PC-3 (cell line): ENCODE measurements around the gene ZNF584. TPM values are rescaled to one million over a fixed set of nuclear protein-coding genes. Genes with fewer than 3 reads are reported as not detected.

Experiments
- ATAC-seq: fragments of 200-7000 bp; cut with Tn5 transposase; 2 replicates; pipeline ENCODE4 v1.9.1; 2020; ENCODE audit warnings: mild to moderate bottlenecking, moderate library complexity
- BruUV-seq: library from RNA; stranded (reverse); fragments of 400-500 nt; replicated peaks from 2 replicates; lab custom pipeline; 2021; lab: Mats Ljungman, UMichigan
- CTCF ChIA-PET: fragments of 300-600 bp; sonication (Branson Sonifier 250); formaldehyde crosslinking; loops from one replicate; lab custom pipeline; 2022; ENCODE audit warnings: antibody characterized with exemption; lab: Charles Lee
- POLR2A ChIA-PET: fragments of 300-600 bp; sonication (Branson Sonifier 250); formaldehyde crosslinking; loops from one replicate; lab custom pipeline; 2022; ENCODE audit warnings: antibody characterized with exemption; ENCODE audit not compliant: unreplicated experiment; lab: Charles Lee
- DNase-seq: peaks from one replicate; pipeline ENCODE4 v3.0.0-alpha.2; 2015
- H2AFZ ChIP-seq: fragments of 300-600 bp; sonication (generic); 2 replicates; pipeline ENCODE4 v1.6.0; 2016; ENCODE audit warnings: antibody characterized with exemption, low read length
- H3F3A ChIP-seq: fragments of 300-600 bp; sonication (generic); one replicate; pipeline ENCODE4 v1.6.0; 2017; ENCODE audit warnings: antibody characterized with exemption, low read length, control low read depth, mild to moderate bottlenecking; ENCODE audit not compliant: unreplicated experiment
- H3K27ac ChIP-seq: fragments of 300-600 bp; sonication (generic); 2 replicates; pipeline ENCODE4 v1.5.1; 2016; ENCODE audit warnings: mild to moderate bottlenecking, low read length
- H3K27me3 ChIP-seq: fragments of 300-600 bp; sonication (generic); 2 replicates; pipeline ENCODE4 v1.6.1; 2016; ENCODE audit warnings: low read length, mixed read lengths
- H3K36me3 ChIP-seq: fragments of 300-600 bp; sonication (generic); 2 replicates; pipeline ENCODE4 v1.6.1; 2016; ENCODE audit warnings: low read depth, mixed run types, low read length, mixed read lengths
- H3K4me1 ChIP-seq: fragments of 300-600 bp; sonication (generic); 2 replicates; pipeline ENCODE4 v1.5.1; 2016; ENCODE audit warnings: low read length; ENCODE audit not compliant: insufficient read depth
- H3K4me2 ChIP-seq: fragments of 300-600 bp; sonication (generic); 2 replicates; pipeline ENCODE4 v1.6.0; 2016; ENCODE audit warnings: low read length
- H3K4me3 ChIP-seq: fragments of 300-600 bp; sonication (generic); 2 replicates; pipeline ENCODE4 v1.5.1; 2016; ENCODE audit warnings: mild to moderate bottlenecking, low read length, mixed read lengths
- H3K79me2 ChIP-seq: fragments of 300-600 bp; sonication (generic); 2 replicates; pipeline ENCODE4 v1.6.1; 2017; ENCODE audit warnings: low read length, mixed read lengths
- H3K9ac ChIP-seq: fragments of 300-600 bp; sonication (generic); 2 replicates; pipeline ENCODE4 v1.6.0; 2016; ENCODE audit warnings: mild to moderate bottlenecking, low read length
- H3K9me2 ChIP-seq: fragments of 300-600 bp; sonication (generic); replicated peaks from 2 replicates; pipeline ENCODE4 v1.6.1; 2016; ENCODE audit warnings: mixed run types, low read length, mixed read lengths
- H3K9me3 ChIP-seq: fragments of 300-600 bp; sonication (generic); 2 replicates; pipeline ENCODE4 v1.6.1; 2016; ENCODE audit warnings: low read length, mixed read lengths
- H4K20me1 ChIP-seq: fragments of 300-600 bp; sonication (generic); 2 replicates; pipeline ENCODE4 v1.6.1; 2016; ENCODE audit warnings: low read length, mixed read lengths
- CTCF ChIP-seq: fragments of 300-600 bp; sonication (generic); conservative IDR thresholded peaks from 2 replicates; pipeline ENCODE4 v1.5.1; 2017; ENCODE audit warnings: antibody characterized with exemption, low read depth, mild to moderate bottlenecking, low read length
- EZH2 ChIP-seq: fragments of 300-600 bp; sonication (generic); IDR thresholded peaks from one replicate; pipeline ENCODE4 v1.6.1; 2017; ENCODE audit warnings: antibody characterized with exemption, mild to moderate bottlenecking, low read length; ENCODE audit not compliant: unreplicated experiment
- EZH2phosphoT487 ChIP-seq: fragments of 300-600 bp; sonication (generic); IDR thresholded peaks from 2 replicates; pipeline ENCODE4 v1.6.1; 2018; ENCODE audit warnings: mild to moderate bottlenecking, antibody characterized with exemption, low read length, borderline replicate concordance
- intact Hi-C: fragments of 100-400 bp; cut with micrococcal nuclease; formaldehyde crosslinking; loops from 2 replicates; pipeline ENCODE4 v1.9.0; 2023
- total RNA-seq: library from RNA; depleted of rRNA; stranded (reverse); fragments of >200 nt; gene quantifications from 2 replicates; pipeline ENCODE4 v1.2.3, GENCODE V29; 2014

ZNF584 gene
- total RNA-seq, 1 experiment from 2014 or later: 49.2 TPM

- Histone ChIP-seq H3K4me2 (no peak overlapping the region), H3K9ac (no peak overlapping the region), H3K27me3 (no peaks in the 10 kb centered on the region), H4K20me1 (no peaks in the 10 kb centered on the region), H3K27ac (no peak overlapping the region), H3F3A (no peaks in the 10 kb centered on the region), H3K9me2 (no peaks in the 10 kb centered on the region), H3K36me3 (0 out of 2 replicates have a peak, but pooled peaks cover 4% of the 10 kb centered on the region), H3K9me3 (peaks cover 10% of the 10 kb centered on the region), H2AFZ (no peak overlapping the region), H3K79me2 (peaks cover 4% of the 10 kb centered on the region; the same call in 1 of the 2 replicates), H3K4me3 (no peak overlapping the region), H3K4me1 (peaks cover 5% of the 10 kb centered on the region)
- BruUV-seq: no TSS peak
- TF ChIP-seq CTCF: no peak
- TF ChIP-seq EZH2phosphoT487: no peak
- no peak for TF ChIP-seq EZH2
- POLR2A ChIA-PET: no interaction called here
- no peak for ATAC-seq
- intact Hi-C loops: no loop called here
- DNase-seq: no peak
- CTCF ChIA-PET: no interaction called here
Observed at GRCh38 chr19:58453743-58454142, 45.3 kb downstream of the ZNF584 start.

GRCh38 chr19:58455306-58455705, 46.9 kb downstream of the ZNF584 start:
- TF ChIP-seq CTCF (no peak), EZH2 (no peak), EZH2phosphoT487 (no peak)

GRCh38 chr19:58456111-58456510, 47.7 kb downstream of the ZNF584 start:
- intact Hi-C loops: no loop called here

More at GRCh38 chr19:58455306-58455705, 46.9 kb downstream of the ZNF584 start:
- Histone ChIP-seq H3K27ac (no peak overlapping the region), H2AFZ (no peak overlapping the region), H3K36me3 (0 out of 2 replicates have a peak, but pooled peaks cover 4% of the 10 kb centered on the region), H3K79me2 (peaks cover 4% of the 10 kb centered on the region; the same call in 1 of the 2 replicates), H3K9ac (no peak overlapping the region), H3F3A (peaks cover 7% of the 10 kb centered on the region), H3K27me3 (no peaks in the 10 kb centered on the region), H3K4me2 (no peak overlapping the region), H3K9me2 (no peaks in the 10 kb centered on the region), H3K4me1 (peaks cover 16% of the 10 kb centered on the region), H4K20me1 (0 out of 2 replicates have a peak, but pooled peaks cover 5% of the 10 kb centered on the region), H3K4me3 (no peak overlapping the region), H3K9me3 (no peaks in the 10 kb centered on the region)
- no peak for ATAC-seq
- ChIA-PET POLR2A (no interaction called here), CTCF (no interaction called here)
- no TSS peak for BruUV-seq
- intact Hi-C loops: no loop called here
- DNase-seq: no peak

More at GRCh38 chr19:58456111-58456510, 47.7 kb downstream of the ZNF584 start:
- Histone ChIP-seq H3K4me3 (no peak overlapping the region), H3K79me2 (peaks cover 4% of the 10 kb centered on the region; the same call in 1 of the 2 replicates), H3F3A (peaks cover 7% of the 10 kb centered on the region), H3K4me2 (no peak overlapping the region), H3K9me2 (no peaks in the 10 kb centered on the region), H3K9ac (no peak overlapping the region), H2AFZ (no peak overlapping the region), H3K27ac (no peak overlapping the region), H3K9me3 (no peaks in the 10 kb centered on the region), H3K27me3 (no peaks in the 10 kb centered on the region), H3K36me3 (0 out of 2 replicates have a peak, but pooled peaks cover 4% of the 10 kb centered on the region), H3K4me1 (peaks cover 16% of the 10 kb centered on the region), H4K20me1 (0 out of 2 replicates have a peak, but pooled peaks cover 5% of the 10 kb centered on the region)
- TF ChIP-seq EZH2phosphoT487: no peak
- TF ChIP-seq EZH2: no peak
- no peak for ATAC-seq
- CTCF ChIA-PET: no interaction called here
- BruUV-seq: no TSS peak
- POLR2A ChIA-PET: no interaction called here
- DNase-seq: no peak
